SK-N-SH treated with all-trans-retinoic acid at 6 μM for 48 hours (cell line): Measurements from ENCODE around the gene EXOC4.

ENCODE experiments used
- ATAC-seq: fragments of 200-7000 bp; cut with Tn5 transposase; 3 replicates; pipeline ENCODE4 v1.9.1; 2020; ENCODE audit warnings: mild to moderate bottlenecking, moderate library complexity
- ARNTL ChIP-seq: fragments of 450-650 bp; formaldehyde crosslinking; IDR thresholded peaks from 2 replicates; pipeline ENCODE4 v1.5.0; 2020; ENCODE audit warnings: low read depth, mild to moderate bottlenecking, moderate library complexity, borderline replicate concordance
- BACH2 ChIP-seq: fragments of 250-450 bp; sonication (Bioruptor Pico); IDR thresholded peaks from 2 replicates; pipeline ENCODE4 v1.9.0; 2021; ENCODE audit warnings: mild to moderate bottlenecking, borderline replicate concordance
- CREB5 ChIP-seq: fragments of 250-450 bp; sonication (Bioruptor Pico); IDR thresholded peaks from 2 replicates; pipeline ENCODE4 v1.5.1; 2020; ENCODE audit warnings: low read depth, mild to moderate bottlenecking, moderate library complexity
- CSRNP3 ChIP-seq: fragments of 250-450 bp; sonication (Bioruptor Pico); IDR thresholded peaks from 2 replicates; pipeline ENCODE4 v1.5.1; 2021; ENCODE audit warnings: mild to moderate bottlenecking, moderate library complexity
- ESRRG ChIP-seq: fragments of 250-450 bp; sonication (Bioruptor Pico); IDR thresholded peaks from 2 replicates; pipeline ENCODE4 v1.6.1; 2021; ENCODE audit warnings: mild to moderate bottlenecking
- POU6F1 ChIP-seq: fragments of 250-450 bp; sonication (Bioruptor Pico); IDR thresholded peaks from 2 replicates; pipeline ENCODE4 v1.8.0; 2021; ENCODE audit warnings: low read depth, mild to moderate bottlenecking, moderate library complexity, borderline replicate concordance
- PPARA ChIP-seq: fragments of 250-450 bp; sonication (Bioruptor Pico); IDR thresholded peaks from 2 replicates; pipeline ENCODE4 v1.5.0; 2020; ENCODE audit warnings: mild to moderate bottlenecking, borderline replicate concordance
- RARB ChIP-seq: fragments of 250-450 bp; sonication (Bioruptor Pico); IDR thresholded peaks from 2 replicates; pipeline ENCODE4 v1.8.0; 2021; ENCODE audit warnings: mild to moderate bottlenecking, moderate library complexity
- TCF4 ChIP-seq: fragments of 250-450 bp; sonication (Bioruptor Pico); IDR thresholded peaks from 2 replicates; pipeline ENCODE4 v1.8.0; 2021; ENCODE audit warnings: mild to moderate bottlenecking, moderate library complexity, borderline replicate concordance
- TOX ChIP-seq: fragments of 250-450 bp; sonication (Bioruptor Pico); IDR thresholded peaks from 2 replicates; pipeline ENCODE4 v1.8.0; 2021; ENCODE audit warnings: mild to moderate bottlenecking, moderate library complexity, borderline replicate concordance
- ZFP30 ChIP-seq: fragments of 450-650 bp; formaldehyde crosslinking; IDR thresholded peaks from 2 replicates; pipeline ENCODE4 v1.5.0; 2022; ENCODE audit warnings: mild to moderate bottlenecking, moderate library complexity
- ZNF70 ChIP-seq: fragments of 450-650 bp; formaldehyde crosslinking; IDR thresholded peaks from 2 replicates; pipeline ENCODE4 v1.5.0; 2020; ENCODE audit warnings: mild to moderate bottlenecking, moderate library complexity
- TF ChIP-seq, protein P1 (sequence below): fragments of 250-450 bp; sonication (Bioruptor Pico); IDR thresholded peaks from 2 replicates; pipeline ENCODE4 v1.8.0; 2020; ENCODE audit warnings: mild to moderate bottlenecking, moderate library complexity, borderline replicate concordance
- TF ChIP-seq, protein P2 (sequence below): fragments of 250-450 bp; sonication (Bioruptor Pico); IDR thresholded peaks from 2 replicates; pipeline ENCODE4 v1.5.0; 2020; ENCODE audit warnings: mild to moderate bottlenecking, moderate library complexity

Gene EXOC4

GRCh38 chr7:133698127-133698526 lies 445.2 kb downstream of the EXOC4 start (continued):
- TF ChIP-seq RARB (CRISPR knock-in tag) (no peak), CSRNP3 (CRISPR knock-in tag) (no peak), ZFP30 (CRISPR knock-in tag) (no peak)

- ATAC-seq: no peak
- TF ChIP-seq ARNTL (CRISPR knock-in tag) (no peak), TOX (no peak), BACH2 (CRISPR knock-in tag) (no peak), RARB (CRISPR knock-in tag) (no peak), ZFP30 (CRISPR knock-in tag) (no peak), ESRRG (CRISPR knock-in tag) (no peak), ZNF70 (CRISPR knock-in tag) (no peak), TCF4 (CRISPR knock-in tag) (no peak), CSRNP3 (CRISPR knock-in tag) (no peak), CREB5 (CRISPR knock-in tag) (no peak), POU6F1 (CRISPR knock-in tag) (no peak)
- TF ChIP-seq, protein P1, sequence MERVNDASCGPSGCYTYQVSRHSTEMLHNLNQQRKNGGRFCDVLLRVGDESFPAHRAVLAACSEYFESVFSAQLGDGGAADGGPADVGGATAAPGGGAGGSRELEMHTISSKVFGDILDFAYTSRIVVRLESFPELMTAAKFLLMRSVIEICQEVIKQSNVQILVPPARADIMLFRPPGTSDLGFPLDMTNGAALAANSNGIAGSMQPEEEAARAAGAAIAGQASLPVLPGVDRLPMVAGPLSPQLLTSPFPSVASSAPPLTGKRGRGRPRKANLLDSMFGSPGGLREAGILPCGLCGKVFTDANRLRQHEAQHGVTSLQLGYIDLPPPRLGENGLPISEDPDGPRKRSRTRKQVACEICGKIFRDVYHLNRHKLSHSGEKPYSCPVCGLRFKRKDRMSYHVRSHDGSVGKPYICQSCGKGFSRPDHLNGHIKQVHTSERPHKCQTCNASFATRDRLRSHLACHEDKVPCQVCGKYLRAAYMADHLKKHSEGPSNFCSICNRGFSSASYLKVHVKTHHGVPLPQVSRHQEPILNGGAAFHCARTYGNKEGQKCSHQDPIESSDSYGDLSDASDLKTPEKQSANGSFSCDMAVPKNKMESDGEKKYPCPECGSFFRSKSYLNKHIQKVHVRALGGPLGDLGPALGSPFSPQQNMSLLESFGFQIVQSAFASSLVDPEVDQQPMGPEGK (CRISPR knock-in tag): no peak
Observed at GRCh38 chr7:133699386-133699785, 446.5 kb downstream of the EXOC4 start.

GRCh38 chr7:133702078-133702477 lies 449.2 kb downstream of the EXOC4 start:
- no peak for ATAC-seq
- TF ChIP-seq PPARA (CRISPR knock-in tag) (no peak), CREB5 (CRISPR knock-in tag) (no peak), CSRNP3 (CRISPR knock-in tag) (no peak)
- TF ChIP-seq, protein P2, sequence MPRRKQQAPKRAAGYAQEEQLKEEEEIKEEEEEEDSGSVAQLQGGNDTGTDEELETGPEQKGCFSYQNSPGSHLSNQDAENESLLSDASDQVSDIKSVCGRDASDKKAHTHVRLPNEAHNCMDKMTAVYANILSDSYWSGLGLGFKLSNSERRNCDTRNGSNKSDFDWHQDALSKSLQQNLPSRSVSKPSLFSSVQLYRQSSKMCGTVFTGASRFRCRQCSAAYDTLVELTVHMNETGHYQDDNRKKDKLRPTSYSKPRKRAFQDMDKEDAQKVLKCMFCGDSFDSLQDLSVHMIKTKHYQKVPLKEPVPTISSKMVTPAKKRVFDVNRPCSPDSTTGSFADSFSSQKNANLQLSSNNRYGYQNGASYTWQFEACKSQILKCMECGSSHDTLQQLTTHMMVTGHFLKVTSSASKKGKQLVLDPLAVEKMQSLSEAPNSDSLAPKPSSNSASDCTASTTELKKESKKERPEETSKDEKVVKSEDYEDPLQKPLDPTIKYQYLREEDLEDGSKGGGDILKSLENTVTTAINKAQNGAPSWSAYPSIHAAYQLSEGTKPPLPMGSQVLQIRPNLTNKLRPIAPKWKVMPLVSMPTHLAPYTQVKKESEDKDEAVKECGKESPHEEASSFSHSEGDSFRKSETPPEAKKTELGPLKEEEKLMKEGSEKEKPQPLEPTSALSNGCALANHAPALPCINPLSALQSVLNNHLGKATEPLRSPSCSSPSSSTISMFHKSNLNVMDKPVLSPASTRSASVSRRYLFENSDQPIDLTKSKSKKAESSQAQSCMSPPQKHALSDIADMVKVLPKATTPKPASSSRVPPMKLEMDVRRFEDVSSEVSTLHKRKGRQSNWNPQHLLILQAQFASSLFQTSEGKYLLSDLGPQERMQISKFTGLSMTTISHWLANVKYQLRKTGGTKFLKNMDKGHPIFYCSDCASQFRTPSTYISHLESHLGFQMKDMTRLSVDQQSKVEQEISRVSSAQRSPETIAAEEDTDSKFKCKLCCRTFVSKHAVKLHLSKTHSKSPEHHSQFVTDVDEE (CRISPR knock-in tag): no peak
